ENCODE measurements around the gene CDH11.

Gene CDH11

DNA sequence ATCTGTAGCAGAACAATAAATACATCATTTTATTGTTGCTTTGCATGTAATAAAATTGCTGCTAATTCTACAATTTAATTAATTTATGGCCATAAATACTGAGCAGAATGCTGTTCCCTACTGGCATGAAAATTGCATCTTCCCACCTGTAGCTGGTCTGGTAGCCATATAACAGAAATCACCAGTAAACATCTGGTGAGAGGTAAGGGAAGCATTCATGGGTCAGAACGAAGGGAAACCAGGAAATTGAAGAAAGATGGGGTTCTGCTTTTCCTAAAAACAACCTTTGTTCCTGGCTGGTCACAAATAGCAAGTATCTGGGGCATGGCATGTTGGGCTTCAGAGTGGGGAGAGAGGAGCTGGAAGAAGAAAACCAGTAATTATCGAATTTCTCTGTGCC is 128.4 kb downstream of the CDH11 start:
- H3K4me3 ChIP-seq (ENCODE audit: low read length), result no peak overlapping the region
- TF ChIP-seq, protein P1, sequence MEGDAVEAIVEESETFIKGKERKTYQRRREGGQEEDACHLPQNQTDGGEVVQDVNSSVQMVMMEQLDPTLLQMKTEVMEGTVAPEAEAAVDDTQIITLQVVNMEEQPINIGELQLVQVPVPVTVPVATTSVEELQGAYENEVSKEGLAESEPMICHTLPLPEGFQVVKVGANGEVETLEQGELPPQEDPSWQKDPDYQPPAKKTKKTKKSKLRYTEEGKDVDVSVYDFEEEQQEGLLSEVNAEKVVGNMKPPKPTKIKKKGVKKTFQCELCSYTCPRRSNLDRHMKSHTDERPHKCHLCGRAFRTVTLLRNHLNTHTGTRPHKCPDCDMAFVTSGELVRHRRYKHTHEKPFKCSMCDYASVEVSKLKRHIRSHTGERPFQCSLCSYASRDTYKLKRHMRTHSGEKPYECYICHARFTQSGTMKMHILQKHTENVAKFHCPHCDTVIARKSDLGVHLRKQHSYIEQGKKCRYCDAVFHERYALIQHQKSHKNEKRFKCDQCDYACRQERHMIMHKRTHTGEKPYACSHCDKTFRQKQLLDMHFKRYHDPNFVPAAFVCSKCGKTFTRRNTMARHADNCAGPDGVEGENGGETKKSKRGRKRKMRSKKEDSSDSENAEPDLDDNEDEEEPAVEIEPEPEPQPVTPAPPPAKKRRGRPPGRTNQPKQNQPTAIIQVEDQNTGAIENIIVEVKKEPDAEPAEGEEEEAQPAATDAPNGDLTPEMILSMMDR (IDR thresholded peaks at IDR 0.05; ENCODE audit: insufficient read depth, low read depth, low read length, missing control alignments), result no peak
- DNase-seq (ENCODE audit: low read depth), result no peak

GRCh38 chr16:64991001-64991400 is 130.9 kb downstream of the CDH11 start:
- TF ChIP-seq, protein P1 (IDR thresholded peaks at IDR 0.05; ENCODE audit: insufficient read depth, low read depth, low read length, missing control alignments), result no peak
- no peak for DNase-seq (ENCODE audit: low read depth)
- no peak overlapping the region for H3K4me3 ChIP-seq (ENCODE audit: low read length)

DNA sequence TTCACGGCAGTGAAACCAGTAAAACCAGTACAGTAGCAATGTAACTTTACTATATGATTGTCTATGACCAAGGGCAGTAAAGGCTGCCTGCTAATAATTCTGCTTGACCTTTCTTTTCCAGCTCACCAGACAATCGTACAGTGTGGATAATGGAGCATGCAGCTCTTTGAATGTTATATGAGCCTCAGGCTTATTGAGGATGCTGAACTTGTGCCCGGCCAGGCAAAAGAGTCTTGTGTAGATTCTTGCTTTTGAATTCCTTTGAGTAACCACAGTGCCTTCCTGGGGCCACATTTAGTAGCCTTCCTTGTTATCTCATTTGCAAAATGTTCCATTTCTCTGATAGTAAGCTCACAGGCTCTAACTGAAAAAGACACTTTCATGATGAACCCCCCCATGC is 131.8 kb downstream of the CDH11 start:
- no peak overlapping the region for H3K4me3 ChIP-seq (ENCODE audit: low read length)
- DNase-seq (ENCODE audit: low read depth), result peak; percentile 13
- TF ChIP-seq, protein P1 (IDR thresholded peaks at IDR 0.05; ENCODE audit: insufficient read depth, low read depth, low read length, missing control alignments), result no peak

- DNase-seq (ENCODE audit: low read depth), result no peak
- no peak overlapping the region for H3K4me3 ChIP-seq (ENCODE audit: low read length)
- TF ChIP-seq, protein P1 (IDR thresholded peaks at IDR 0.05; ENCODE audit: insufficient read depth, low read depth, low read length, missing control alignments), result no peak
These were observed 132.8 kb downstream of the CDH11 start for GRCh38 chr16:64989050-64989449.

DNA sequence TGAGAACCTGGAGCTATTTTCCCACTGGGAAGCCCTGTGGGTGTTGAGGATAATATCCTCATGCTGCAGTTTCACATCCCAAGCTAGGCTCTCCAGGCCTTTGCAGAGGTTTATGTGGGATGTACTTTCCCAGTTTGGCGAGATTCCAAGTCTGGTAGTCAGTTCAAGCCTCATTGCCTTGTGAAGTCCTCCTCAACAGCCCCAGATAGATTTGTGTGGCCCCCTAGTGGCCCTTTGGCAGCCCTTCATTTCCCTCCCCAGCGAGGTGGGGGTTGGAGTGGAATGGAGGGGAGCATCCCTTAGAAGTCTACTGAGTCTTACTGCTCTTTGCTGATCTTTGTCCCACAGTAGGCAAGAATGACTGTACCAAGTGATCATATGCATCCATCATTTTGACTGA is 137.9 kb downstream of the CDH11 start:
- TF ChIP-seq, protein P1 (IDR thresholded peaks at IDR 0.05; ENCODE audit: insufficient read depth, low read depth, low read length, missing control alignments), result peak; percentile 63
- DNase-seq (ENCODE audit: low read depth), result peak; percentile 74
- H3K4me3 ChIP-seq (ENCODE audit: low read length), result no peak overlapping the region

GRCh38 chr16:64983231-64983630 is 138.6 kb downstream of the CDH11 start:
- TF ChIP-seq, protein P1 (IDR thresholded peaks at IDR 0.05; ENCODE audit: insufficient read depth, low read depth, low read length, missing control alignments), result no peak
- DNase-seq (ENCODE audit: low read depth), result no peak

DNA sequence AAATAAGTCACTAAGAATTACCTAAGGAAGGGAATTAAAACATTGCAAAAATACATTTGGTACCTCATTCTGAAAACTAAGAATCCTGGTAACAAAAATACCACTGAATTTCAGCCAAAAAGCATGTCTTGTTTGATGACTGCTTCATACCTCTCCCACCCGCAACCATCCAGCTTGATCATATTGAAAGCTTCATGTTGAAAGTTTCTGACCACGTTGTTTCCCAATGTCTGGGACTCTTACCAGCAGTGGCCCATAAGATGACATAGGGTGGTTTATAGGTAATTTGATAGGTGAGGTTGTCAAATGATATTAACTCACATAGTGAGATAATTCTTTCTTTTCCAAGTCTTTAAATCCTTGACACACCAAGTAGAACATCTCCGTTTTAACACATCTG is 139.3 kb downstream of the CDH11 start:
- TF ChIP-seq, protein P1 (IDR thresholded peaks at IDR 0.05; ENCODE audit: insufficient read depth, low read depth, low read length, missing control alignments), result no peak
- no peak for DNase-seq (ENCODE audit: low read depth)
- no peak overlapping the region for H3K4me3 ChIP-seq (ENCODE audit: low read length)

More at GRCh38 chr16:64983231-64983630, 138.6 kb downstream of the CDH11 start:
- H3K4me3 ChIP-seq (ENCODE audit: low read length), result no peak overlapping the region
